BE2C (cell line): ENCODE measurements around the gene TUBB4A.

Source experiments
- DNase-seq: peaks from one replicate; pipeline ENCODE4 v3.0.0-alpha.2; 2020
- H3K27me3 ChIP-seq: fragments of 250-450 bp; sonication (Bioruptor Pico); 2 replicates; pipeline ENCODE4 v1.5.1; 2020; ENCODE audit warnings: mild to moderate bottlenecking
- H3K36me3 ChIP-seq: fragments of 250-450 bp; sonication (Bioruptor Pico); 2 replicates; pipeline ENCODE4 v1.5.1; 2020; ENCODE audit warnings: mild to moderate bottlenecking
- H3K4me1 ChIP-seq: fragments of 250-450 bp; sonication (Bioruptor Pico); 2 replicates; pipeline ENCODE4 v1.5.1; 2020
- H3K4me3 ChIP-seq: 2 replicates; pipeline ENCODE4 v1.5.1; 2011; ENCODE audit warnings: low read depth, low read length
- H3K9me3 ChIP-seq: fragments of 250-450 bp; sonication (Bioruptor Pico); 2 replicates; pipeline ENCODE4 v1.5.1; 2020
- CTCF ChIP-seq: IDR thresholded peaks from 2 replicates; pipeline ENCODE4 v1.5.1; 2012; ENCODE audit warnings: mild to moderate bottlenecking, low read depth, low read length

TUBB4A gene

GRCh38 chr19:6531956-6532243 is 29.8 kb upstream of the TUBB4A start:
- no peak for TF ChIP-seq CTCF
- Histone ChIP-seq H3K36me3 (no peaks in the 10 kb centered on the region), H3K27me3 (peaks cover 11% of the 10 kb centered on the region), H3K4me1 (no peaks in the 10 kb centered on the region), H3K9me3 (no peaks in the 10 kb centered on the region), H3K4me3 (no peak overlapping the region)
- no peak for DNase-seq

DNA sequence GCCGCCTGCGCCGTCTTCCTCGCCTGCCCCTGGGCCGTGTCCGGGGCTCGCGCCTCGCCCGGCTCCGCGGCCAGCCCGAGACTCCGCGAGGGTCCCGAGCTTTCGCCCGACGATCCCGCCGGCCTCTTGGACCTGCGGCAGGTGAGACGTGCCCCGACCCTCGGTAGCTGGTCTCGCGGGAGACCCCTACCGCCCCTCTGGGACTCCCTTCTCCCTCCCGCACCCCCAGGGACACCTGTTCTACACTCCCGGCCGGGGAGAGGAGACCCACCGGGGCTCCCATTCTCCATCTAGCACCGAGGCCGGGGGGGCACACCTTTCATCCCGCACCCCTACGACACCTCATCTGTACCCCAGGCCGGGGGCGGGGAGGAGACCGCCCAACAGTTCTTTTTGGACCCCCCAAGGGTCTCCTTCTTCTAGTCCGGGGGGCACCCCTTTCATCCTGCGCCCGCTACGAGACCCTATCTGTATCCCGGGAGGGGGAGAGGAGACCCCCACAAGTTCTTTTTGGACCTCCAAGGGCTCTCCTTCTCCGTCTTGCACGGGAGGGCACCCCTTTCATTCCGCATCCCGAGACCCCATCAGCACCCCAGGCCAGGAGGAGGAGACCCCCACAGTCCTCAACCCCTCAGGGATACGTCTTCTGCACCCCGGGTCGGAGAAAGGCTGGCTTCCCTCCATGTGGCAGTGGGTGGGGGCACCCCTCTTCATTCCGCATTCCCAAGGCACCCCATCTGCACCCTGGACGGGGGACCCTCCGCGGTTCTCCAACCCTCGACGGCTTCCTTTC is 29.2 kb upstream of the TUBB4A start:
- DNase-seq, result no peak
- peak overlapping the region; percentile 62 for H3K4me3 ChIP-seq
- TF ChIP-seq CTCF, result no peak
- no peaks in the 10 kb centered on the region for H3K36me3 ChIP-seq
- no peaks in the 10 kb centered on the region for H3K4me1 ChIP-seq
- no peaks in the 10 kb centered on the region for H3K9me3 ChIP-seq
- peaks cover 11% of the 10 kb centered on the region for H3K27me3 ChIP-seq

- peak within 1 kb of the TSS; percentile 62 for H3K4me3 ChIP-seq
- H3K4me1 ChIP-seq, result no peaks in the 10 kb centered on the region
- peak; percentile 87 for DNase-seq
- no peak for TF ChIP-seq CTCF
- no peaks in the 10 kb centered on the region for H3K36me3 ChIP-seq
- peaks cover 11% of the 10 kb centered on the region for H3K27me3 ChIP-seq
- no peaks in the 10 kb centered on the region for H3K9me3 ChIP-seq
Measured at GRCh38 chr19:6530386-6531162, 28.5 kb upstream of the TUBB4A start, which contains the start of gene TNFSF9. Gene TNFSF9, plus strand, starts transcription at chr19:6531026. Its CDS starts 11 bp downstream, at chr19:6531037.

GRCh38 chr19:6529937-6530385 is 27.9 kb upstream of the TUBB4A start:
- DNase-seq, result no peak
- H3K27me3 ChIP-seq, result peaks cover 11% of the 10 kb centered on the region
- no peak for TF ChIP-seq CTCF
- no peaks in the 10 kb centered on the region for H3K4me1 ChIP-seq
- peak overlapping the region; percentile 62; the same call in 1 of the 2 replicates for H3K4me3 ChIP-seq
- no peaks in the 10 kb centered on the region for H3K36me3 ChIP-seq
- H3K9me3 ChIP-seq, result no peaks in the 10 kb centered on the region

- H3K4me3 ChIP-seq, result no peak overlapping the region
- peaks cover 11% of the 10 kb centered on the region for H3K27me3 ChIP-seq
- no peak for TF ChIP-seq CTCF
- no peaks in the 10 kb centered on the region for H3K9me3 ChIP-seq
- DNase-seq, result no peak
- no peaks in the 10 kb centered on the region for H3K36me3 ChIP-seq
- H3K4me1 ChIP-seq, result no peaks in the 10 kb centered on the region
Measured at GRCh38 chr19:6529351-6529750, 27.2 kb upstream of the TUBB4A start.
